NCI-H774 (cell line): ENCODE data around the gene MYCBPAP.

ENCODE experiments used
- DNase-seq: peaks from one replicate; lab custom pipeline; 2025; lab: John Stamatoyannopoulos, UW

Gene MYCBPAP

GRCh38 chr17:50572541-50572940 is 64.3 kb downstream of the MYCBPAP start:
- no peak for DNase-seq

- DNase-seq = no peak
Observed at GRCh38 chr17:50573866-50574611, 65.8 kb downstream of the MYCBPAP start.

DNA sequence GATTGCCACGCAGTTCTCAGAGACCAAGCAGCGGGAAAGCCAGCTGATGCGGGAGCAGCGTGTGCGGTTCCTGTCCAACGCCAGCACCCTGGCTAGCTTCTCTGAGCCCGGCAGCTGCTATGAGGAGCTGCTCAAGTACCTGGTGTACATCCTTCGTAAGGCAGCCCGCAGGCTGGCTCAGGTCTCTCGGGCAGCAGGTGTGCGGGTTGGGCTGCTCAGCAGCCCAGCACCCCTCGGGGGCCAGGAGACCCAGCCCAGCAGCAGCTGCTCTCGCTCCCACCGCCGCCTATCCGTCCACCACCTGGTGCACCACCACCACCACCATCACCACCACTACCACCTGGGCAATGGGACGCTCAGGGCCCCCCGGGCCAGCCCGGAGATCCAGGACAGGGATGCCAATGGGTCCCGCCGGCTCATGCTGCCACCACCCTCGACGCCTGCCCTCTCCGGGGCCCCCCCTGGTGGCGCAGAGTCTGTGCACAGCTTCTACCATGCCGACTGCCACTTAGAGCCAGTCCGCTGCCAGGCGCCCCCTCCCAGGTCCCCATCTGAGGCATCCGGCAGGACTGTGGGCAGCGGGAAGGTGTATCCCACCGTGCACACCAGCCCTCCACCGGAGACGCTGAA is 67.5 kb downstream of the MYCBPAP start:
- no peak for DNase-seq

DNA sequence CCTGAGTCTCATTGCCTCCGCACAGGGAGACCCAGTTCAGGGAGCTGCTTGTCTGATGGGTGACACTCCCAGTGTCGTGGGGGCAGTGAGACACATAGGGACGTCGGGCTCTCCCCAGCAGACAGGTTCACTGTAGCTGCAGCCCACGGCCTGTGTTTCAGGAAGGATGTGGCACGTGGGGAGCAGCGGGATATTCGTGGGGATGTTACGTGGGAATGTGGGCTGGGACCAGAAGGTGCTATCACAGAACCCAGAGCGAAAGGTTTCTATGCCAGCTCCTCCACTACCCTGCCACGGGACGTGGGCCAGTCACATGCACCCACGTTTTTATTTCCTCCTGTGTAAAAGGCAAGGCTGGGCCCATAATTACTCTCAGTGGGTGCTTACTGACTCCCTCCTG is 68.6 kb downstream of the MYCBPAP start:
- no peak for DNase-seq

GRCh38 chr17:50577451-50577954 is 69.3 kb downstream of the MYCBPAP start:
- no peak for DNase-seq

DNA sequence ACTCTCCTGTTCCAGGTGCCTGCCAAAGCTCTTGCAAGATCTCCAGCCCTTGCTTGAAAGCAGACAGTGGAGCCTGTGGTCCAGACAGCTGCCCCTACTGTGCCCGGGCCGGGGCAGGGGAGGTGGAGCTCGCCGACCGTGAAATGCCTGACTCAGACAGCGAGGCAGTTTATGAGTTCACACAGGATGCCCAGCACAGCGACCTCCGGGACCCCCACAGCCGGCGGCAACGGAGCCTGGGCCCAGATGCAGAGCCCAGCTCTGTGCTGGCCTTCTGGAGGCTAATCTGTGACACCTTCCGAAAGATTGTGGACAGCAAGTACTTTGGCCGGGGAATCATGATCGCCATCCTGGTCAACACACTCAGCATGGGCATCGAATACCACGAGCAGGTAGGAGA is 69.9 kb downstream of the MYCBPAP start:
- DNase-seq = no peak

GRCh38 chr17:50579399-50579798 is 71.2 kb downstream of the MYCBPAP start:
- no peak for DNase-seq

- no peak for DNase-seq
Observed at GRCh38 chr17:50580646-50581045, 72.4 kb downstream of the MYCBPAP start.
